HT-29 (cell line): ENCODE results near the gene DNAJB1. TPM values are rescaled to one million over a fixed set of nuclear protein-coding genes. Genes with fewer than 3 reads are reported as not detected.

Experiments
- DNase-seq: peaks from one replicate; pipeline ENCODE4 v3.0.0-alpha.2; 2015; ENCODE audit warnings: low spot score
- small RNA-seq: library from RNA; depleted of rRNA; stranded (forward); fragments of <200 nt; gene quantifications from one replicate; pipeline ENCODE3, GENCODE V24; 2014
- total RNA-seq: library from RNA; depleted of rRNA; stranded (reverse); fragments of >200 nt; shearing (Covaris generic); gene quantifications from 2 replicates; pipeline ENCODE4 v1.2.3, GENCODE V29; 2014; rRNA removed

Gene DNAJB1
- total RNA-seq, 1 experiment from 2014 or later, result 77.7 TPM

DNA sequence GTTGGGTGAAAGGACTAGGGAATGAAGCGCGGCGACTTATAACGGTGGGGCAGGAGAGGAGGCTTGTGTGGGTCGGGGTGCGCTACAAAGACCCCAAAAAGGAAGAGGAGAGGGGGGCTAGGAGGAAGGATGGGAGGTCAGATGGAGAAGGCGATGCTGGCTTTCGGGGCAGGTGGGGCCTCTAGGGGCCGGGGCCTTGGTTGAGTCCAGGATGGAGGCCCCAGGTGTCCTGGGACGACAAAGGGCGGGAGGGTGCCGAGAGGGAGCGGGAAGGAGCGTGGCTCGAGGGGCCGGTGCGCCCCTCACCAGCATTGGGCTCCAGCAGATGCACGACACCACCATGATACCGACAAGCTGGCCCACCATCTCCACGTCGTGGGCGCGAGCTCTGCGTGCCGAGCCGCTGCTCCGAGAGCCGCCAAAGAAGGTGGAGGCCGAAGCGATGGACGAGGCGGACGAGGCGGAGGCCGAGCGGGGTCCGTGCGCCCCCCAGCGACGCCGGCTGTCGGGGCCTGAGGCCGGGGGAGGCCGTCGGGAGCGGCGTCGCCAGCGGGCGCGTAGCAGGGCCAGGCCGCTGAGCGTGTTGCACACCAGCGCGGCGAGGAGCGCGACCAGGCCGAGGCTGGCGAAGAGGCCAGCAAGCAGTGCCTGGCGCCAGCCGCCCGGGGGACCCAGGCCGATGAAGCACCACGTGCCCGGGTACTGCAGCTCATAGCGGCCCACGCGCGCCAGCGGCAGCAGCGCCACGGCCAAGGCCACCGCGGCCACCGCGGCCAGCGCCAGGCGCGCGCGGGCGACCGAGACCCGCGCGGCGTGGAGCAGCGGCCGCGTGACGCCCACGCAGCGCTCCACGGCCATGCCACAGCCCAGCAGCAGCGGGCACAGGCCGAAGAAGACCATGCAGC lies 44.9 kb downstream of the DNAJB1 start:
- DNase-seq, result no peak

DNA sequence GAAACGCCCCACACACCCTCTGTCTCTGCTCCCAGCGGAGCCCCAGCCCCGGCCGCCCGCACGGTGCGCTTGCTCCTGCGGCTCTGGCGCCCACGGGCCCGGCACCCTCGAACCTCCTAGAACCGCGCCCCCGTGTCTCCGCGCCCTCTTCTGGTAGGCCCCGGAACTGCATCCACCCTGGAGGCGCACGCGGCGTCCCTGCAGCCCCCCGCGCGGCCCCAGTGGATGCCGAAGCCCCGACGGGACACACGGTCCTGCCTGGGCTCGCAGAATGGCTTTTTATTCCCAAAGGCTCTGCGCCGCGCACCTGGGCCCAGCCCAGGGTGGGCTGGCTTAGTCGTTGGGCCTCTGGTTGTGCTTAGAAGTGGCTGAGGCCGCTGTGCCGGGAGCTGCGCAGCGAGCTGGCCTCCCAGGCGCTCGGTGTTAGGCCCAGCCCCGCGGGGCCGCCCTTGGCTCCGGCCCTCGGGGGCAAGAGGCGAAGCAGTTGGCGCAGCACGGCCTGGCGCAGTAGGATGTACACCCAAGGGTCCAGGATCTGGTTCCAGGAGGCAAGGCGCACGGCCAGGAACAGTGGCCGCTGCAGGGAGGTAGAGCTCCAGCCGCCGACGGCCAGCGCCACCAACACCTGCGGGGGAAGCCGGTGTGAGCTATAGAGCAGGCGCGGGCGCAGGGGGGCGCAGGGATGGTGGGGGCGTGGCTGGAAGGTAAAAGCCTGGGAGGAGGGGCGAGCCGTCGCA lies 45.8 kb downstream of the DNAJB1 start:
- DNase-seq, result peak; percentile 55

DNA sequence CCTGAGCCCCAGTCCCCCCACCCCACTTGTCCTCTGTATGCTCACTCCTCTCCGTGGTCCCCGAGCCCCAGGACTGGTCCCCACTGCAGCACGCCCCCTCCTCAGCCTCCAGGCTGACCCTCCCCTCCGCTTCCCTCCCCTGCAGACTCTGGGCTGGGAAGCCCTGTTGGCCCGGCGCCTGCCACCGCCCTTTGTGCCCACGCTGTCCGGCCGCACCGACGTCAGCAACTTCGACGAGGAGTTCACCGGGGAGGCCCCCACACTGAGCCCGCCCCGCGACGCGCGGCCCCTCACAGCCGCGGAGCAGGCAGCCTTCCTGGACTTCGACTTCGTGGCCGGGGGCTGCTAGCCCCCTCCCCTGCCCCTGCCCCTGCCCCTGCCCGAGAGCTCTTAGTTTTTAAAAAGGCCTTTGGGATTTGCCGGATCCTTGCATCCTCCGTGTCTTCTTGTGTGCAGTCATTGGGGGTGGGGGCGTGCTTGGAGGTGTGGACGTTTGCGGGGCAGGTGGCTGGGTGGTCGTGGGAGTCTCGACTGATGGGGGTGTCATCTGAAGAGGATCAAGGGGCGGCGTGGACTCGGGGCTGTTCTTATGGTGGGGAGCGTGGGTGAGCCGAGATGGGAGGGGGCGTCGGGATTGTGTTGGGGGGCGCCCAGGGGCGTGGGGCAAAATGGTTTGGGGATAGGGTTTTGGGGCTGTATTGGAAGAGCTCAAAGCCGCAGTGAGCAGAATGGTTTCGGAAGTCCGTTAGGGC lies 46.6 kb downstream of the DNAJB1 start:
- DNase-seq, result no peak

DNA sequence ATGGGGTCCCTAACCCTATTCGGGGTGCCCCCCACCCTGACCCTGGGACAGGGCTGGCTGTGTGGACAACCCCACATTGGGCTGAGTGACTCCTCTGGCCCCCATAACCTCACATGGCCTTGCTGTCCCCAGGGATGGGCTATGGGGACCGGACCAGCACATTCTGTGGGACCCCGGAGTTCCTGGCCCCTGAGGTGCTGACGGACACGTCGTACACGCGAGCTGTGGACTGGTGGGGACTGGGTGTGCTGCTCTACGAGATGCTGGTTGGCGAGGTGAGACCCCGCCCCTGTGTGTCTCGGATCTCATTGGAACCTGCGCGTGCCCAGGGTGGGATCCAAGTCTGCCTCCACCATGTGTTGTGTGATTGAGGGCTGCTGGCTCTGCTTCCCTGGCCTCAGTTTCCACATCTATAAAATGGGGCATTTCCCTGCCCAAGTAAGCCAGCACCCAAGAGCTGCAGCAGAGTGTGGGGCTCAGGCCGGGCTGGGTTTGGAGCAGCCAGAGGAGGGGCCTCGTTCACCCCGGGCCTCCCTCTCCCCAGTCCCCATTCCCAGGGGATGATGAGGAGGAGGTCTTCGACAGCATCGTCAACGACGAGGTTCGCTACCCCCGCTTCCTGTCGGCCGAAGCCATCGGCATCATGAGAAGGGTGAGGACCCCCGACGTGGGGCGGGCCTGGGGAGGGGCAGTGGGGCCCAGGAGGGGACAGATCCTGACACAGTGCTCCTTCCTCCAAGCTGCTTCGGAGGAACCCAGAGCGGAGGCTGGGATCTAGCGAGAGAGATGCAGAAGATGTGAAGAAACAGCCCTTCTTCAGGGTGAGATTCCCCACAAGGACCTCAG lies 47.9 kb downstream of the DNAJB1 start:
- no peak for DNase-seq

DNA sequence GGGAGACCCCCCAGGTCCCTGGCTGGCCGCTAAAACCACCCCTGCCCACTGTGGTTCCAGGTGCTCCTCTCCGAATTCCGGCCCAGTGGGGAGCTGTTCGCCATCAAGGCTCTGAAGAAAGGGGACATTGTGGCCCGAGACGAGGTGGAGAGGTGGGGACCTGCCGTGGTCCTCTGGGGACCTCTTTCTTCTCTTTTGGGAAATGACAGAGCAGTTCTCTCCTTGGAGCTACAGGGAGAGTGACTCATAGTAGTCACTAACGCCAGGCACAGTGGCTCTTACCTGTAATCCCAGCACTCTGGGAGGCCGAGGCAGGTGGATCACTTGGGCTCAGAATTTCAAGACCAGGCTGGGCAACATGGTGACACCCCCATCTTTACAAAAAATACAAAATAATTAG lies 50.4 kb downstream of the DNAJB1 start:
- DNase-seq, result peak; percentile 28

DNA sequence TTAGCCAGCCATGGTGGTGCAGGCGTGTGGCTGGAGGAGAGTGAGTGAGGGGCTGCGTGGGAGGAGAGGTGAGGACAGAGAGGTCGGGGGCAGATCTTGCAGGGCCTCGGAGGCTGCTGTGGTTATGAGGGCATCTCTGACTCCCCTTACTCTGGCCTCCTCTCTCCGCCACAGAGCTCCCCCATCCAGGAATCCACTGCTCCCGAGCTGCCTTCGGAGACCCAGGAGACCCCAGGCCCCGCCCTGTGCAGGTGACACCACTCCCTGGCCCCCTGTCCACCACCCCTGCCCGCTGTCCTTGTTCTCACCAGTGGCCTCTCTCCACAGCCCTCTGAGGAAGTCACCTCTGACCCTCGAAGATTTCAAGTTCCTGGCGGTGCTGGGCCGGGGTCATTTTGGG lies 50.8 kb downstream of the DNAJB1 start:
- no peak for DNase-seq

Small RNAs within 50 kb of the gene (small RNA-seq; reads per million reads assigned to genes)
- not detected for gene SNRPGP15

Other genes starting within 250 kb of the DNAJB1 start
- 41.4 and 62.8 TPM in 2 replicates for gene ADGRE5, start 137.0 kb downstream of the DNAJB1 start, total RNA-seq
- 185 and 196 TPM in 2 replicates for gene DDX39A, start 99.1 kb downstream of the DNAJB1 start, total RNA-seq
- 59.9 and 66.9 TPM in 2 replicates for gene PKN1, start 85.1 kb downstream of the DNAJB1 start, total RNA-seq
- 0.31 TPM in 1 of 2 replicates, not detected in the other for gene PTGER1, start 43.0 kb downstream of the DNAJB1 start, total RNA-seq
- 296 and 305 TPM in 2 replicates for gene GIPC1, start 22.3 kb downstream of the DNAJB1 start, total RNA-seq
- 117 and 146 TPM in 2 replicates for gene TECR, start 11.2 kb upstream of the DNAJB1 start, total RNA-seq
- gene NDUFB7, start 53.7 kb upstream of the DNAJB1 start, total RNA-seq, result 482 and 492 TPM in 2 replicates
- not detected in 2 replicates for gene CLEC17A, start 64.7 kb upstream of the DNAJB1 start, total RNA-seq
- gene ADGRE3, start 156.4 kb upstream of the DNAJB1 start, total RNA-seq, result not detected in 2 replicates
- gene ZNF333, start 171.7 kb upstream of the DNAJB1 start, total RNA-seq, result 2.3 and 2.6 TPM in 2 replicates